Heart right ventricle (tissue), 16 donors: ENCODE measurements around the gene TCP1. TPM values are rescaled to one million over a fixed set of nuclear protein-coding genes. Genes with fewer than 3 reads are reported as not detected.
"Not testable (repeated sequence)": the region's sequence is repeated elsewhere in the genome, so short reads cannot be mapped to it uniquely, and the experiment has no call there.

ENCODE experiments used
- ATAC-seq, 8 donors: fragments of 200-7000 bp; cut with Tn5 transposase; one replicate each; pipeline ENCODE4 v1.9.1; 2020; ENCODE audit warnings: mild to moderate bottlenecking in 8 of 8, moderate library complexity in 8 of 8, moderate number of reproducible peaks in 1 of 8
- DNase-seq, 2 donors: peaks; one replicate each; pipeline ENCODE4 v3.0.0-alpha.2; 2020
- H3K27ac ChIP-seq, 10 donors: fragments of 200-600 bp; sonication (generic) in 2 of 10; one replicate each; pipeline versions ENCODE4 v1.5.0 to v1.8.0; 2020 to 2022; ENCODE audit warnings: mild to moderate bottlenecking in 3 of 10
- H3K27me3 ChIP-seq, 7 donors: fragments of 200-600 bp; one replicate each; pipeline ENCODE4 v1.8.0; 2021 to 2022; ENCODE audit warnings: mild to moderate bottlenecking in 2 of 7
- H3K36me3 ChIP-seq, 9 donors: fragments of 200-600 bp; sonication (generic) in 1 of 9; one replicate each; pipeline versions ENCODE4 v1.5.0 to v1.8.0; 2020 to 2022; ENCODE audit warnings: mild to moderate bottlenecking in 2 of 9
- H3K4me1 ChIP-seq, 9 donors: fragments of 200-600 bp; sonication (generic) in 1 of 9; one replicate each; pipeline versions ENCODE4 v1.5.0 to v1.8.0; 2020 to 2022; ENCODE audit warnings: mild to moderate bottlenecking in 4 of 9
- H3K4me3 ChIP-seq, 10 donors: fragments of 200-600 bp; sonication (generic) in 2 of 10; one replicate each; pipeline versions ENCODE4 v1.5.0 to v1.8.0; 2020 to 2022; ENCODE audit warnings: mild to moderate bottlenecking in 7 of 10, moderate library complexity in 2 of 10
- H3K9me3 ChIP-seq, 11 donors: fragments of 200-600 bp in 10 of 11; sonication (generic) in 2 of 11; one replicate each; pipeline versions ENCODE4 v1.5.0 to v1.8.0; 2013 to 2022; ENCODE audit warnings: mild to moderate bottlenecking in 2 of 11, control low read depth in 1 of 11, moderate library complexity in 1 of 11
- WGBS, 2 donors: extraction: QIAGEN DNeasy Blood & Tissue Kit; methylation state at CpG; one replicate each; pipeline ENCODE4 v1.1.7; 2013; ENCODE audit warnings: inconsistent platforms in 1 of 2; 5-methylcytosine and 5-hydroxymethylcytosine counted together
- intact Hi-C, 10 donors: fragments of 100-400 bp; cut with DNase I; formaldehyde crosslinking; loops; one replicate each; pipeline versions ENCODE4 v1.11.1 to v1.14.2; 2022
- polyA plus RNA-seq, 2 donors: library from polyadenylated mRNA; stranded (reverse); fragments of 200-250 nt; gene quantifications; one replicate each; pipeline ENCODE4 v1.2.3, GENCODE V29; 2013
- total RNA-seq, 10 donors: library from RNA; stranded (reverse); fragmentation: NEBNext Ultra II Directional in 3 of 10; extraction: Animal tissue kit (Norgen Biotek cat#: 25700) in 3 of 10; gene quantifications; one replicate each; pipeline versions ENCODE4 v1.2.1 to v1.2.4, GENCODE V29; 2021 to 2023
- TF ChIP-seq, protein P1 (sequence below), 9 donors: fragments of 200-600 bp; sonication (generic) in 2 of 9; IDR thresholded peaks; one replicate each; pipeline versions ENCODE4 v1.5.0 to v1.8.0; 2021 to 2022; ENCODE audit warnings: antibody characterized with exemption in 9 of 9, mild to moderate bottlenecking in 5 of 9, moderate library complexity in 1 of 9
- donor health status: Arrhythmogenic right ventricular cardiomyopathy.
- donor health status: ischemic (EF 13 %, LVEDD 7.1; RV severe dilation, severe dysfunction).
- donor health status: healthy with polysubstance abuse.
- donor health status: DM: no; HTN: yes; CAD: no.
- donor health status: DM: no; HTN: no; CAD: no.
- donor health status: ischemic (EF 25% LVEDD 6.9; RV normal size, moderate dysfunction).
- donor health status: ischemic (EF 25% LVEDD 5.7; RV mildly dilated, moderate dysfunction).
- donor health status: healthy.
- donor health status: DM: yes; HTN: yes; CAD: no.
- donor health status: Ischemic cardiomyopathy.
- donor health status: ischemic (EF 35%, LVEDD 5.7; RV mildly dilated, moderate dysfunction).
- donor health status: nonischemic (EF 11% LVEDD 7.7; RV severe dilation, severe dysfunction).
- donor health status: DM: yes; HTN: yes; CAD: no.
- donor health status: PGD.
- donor health status: ischemic (EF 29% LVEDD 5.4; RV normal size, mild dysfunction).
- donor health status: nonischemic (EF 23%, LVEDD 6.1; RV moderate dilation, normal function).

TCP1 gene
- total and polyA plus RNA-seq, 12 donors, result 71.7 to 176 (median 139) TPM

GRCh38 chr6:159821122-159821521 lies 31.7 kb upstream of the TCP1 start:
- H3K9me3 ChIP-seq, result no peaks in the 10 kb centered on the region
- TF ChIP-seq, protein P1, sequence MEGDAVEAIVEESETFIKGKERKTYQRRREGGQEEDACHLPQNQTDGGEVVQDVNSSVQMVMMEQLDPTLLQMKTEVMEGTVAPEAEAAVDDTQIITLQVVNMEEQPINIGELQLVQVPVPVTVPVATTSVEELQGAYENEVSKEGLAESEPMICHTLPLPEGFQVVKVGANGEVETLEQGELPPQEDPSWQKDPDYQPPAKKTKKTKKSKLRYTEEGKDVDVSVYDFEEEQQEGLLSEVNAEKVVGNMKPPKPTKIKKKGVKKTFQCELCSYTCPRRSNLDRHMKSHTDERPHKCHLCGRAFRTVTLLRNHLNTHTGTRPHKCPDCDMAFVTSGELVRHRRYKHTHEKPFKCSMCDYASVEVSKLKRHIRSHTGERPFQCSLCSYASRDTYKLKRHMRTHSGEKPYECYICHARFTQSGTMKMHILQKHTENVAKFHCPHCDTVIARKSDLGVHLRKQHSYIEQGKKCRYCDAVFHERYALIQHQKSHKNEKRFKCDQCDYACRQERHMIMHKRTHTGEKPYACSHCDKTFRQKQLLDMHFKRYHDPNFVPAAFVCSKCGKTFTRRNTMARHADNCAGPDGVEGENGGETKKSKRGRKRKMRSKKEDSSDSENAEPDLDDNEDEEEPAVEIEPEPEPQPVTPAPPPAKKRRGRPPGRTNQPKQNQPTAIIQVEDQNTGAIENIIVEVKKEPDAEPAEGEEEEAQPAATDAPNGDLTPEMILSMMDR (IDR thresholded peaks at IDR 0.05), result no peak
- ATAC-seq, result no peak

DNA sequence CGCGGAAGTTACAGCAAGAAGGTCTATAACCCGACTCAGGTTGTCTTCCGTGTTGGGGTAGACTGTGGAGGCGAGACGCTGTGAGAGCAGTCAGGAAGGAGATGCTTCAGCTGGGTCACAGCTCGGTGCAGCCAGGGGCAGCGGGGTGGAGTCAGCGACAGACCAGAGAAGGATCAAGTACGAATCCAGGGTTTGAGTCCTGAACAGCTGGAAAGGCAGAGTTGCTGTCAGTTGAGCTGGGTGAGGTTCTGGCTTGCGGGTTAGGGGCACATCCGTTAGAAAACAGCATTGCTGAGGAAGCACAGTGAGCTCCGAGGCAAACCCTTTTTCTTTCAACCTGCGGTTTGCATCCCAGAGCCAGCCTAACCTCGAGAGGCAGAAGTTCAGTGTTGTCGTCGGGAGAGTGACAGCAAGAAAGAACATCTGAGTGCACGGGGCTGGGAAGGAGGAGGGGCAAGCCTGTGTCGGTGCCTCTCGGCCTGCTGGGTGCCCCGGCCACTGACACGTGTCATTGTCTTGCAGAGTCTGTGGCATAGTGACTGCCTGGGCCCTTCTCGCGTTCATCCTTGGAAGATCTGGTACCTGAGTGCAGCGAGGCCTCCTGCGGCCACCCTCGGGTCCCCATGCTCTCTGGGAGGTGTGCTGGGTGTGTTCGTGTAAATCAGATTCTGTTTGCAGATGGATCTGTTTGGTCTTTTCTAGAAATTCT lies 30.7 kb upstream of the TCP1 start:
- intact Hi-C loops, result no loop called here
- peaks cover 0 to 9% (median 0%) of the 10 kb centered on the region in 9 donors for H3K4me1 ChIP-seq
- DNase-seq (no peak), ATAC-seq (peak in 1 of 8 donors; percentile 22)
- H3K27ac ChIP-seq, result no peak overlapping the region
- H3K27me3 ChIP-seq, result peaks cover 0 to 3% (median 0%) of the 10 kb centered on the region in 7 donors
- peak overlapping the region in 1 of 10 donors; percentile 9 for H3K4me3 ChIP-seq
- 61 to 64% methylated on average over 28 of the region's 28 CpGs for WGBS, 2 donors
- TF ChIP-seq, protein P1 (IDR thresholded peaks at IDR 0.05), result no peak
- H3K9me3 ChIP-seq, result no peaks in the 10 kb centered on the region
- H3K36me3 ChIP-seq, result no peaks in the 10 kb centered on the region

More at GRCh38 chr6:159821122-159821521, 31.7 kb upstream of the TCP1 start:
- no peak for DNase-seq
- peaks cover 0 to 3% (median 0%) of the 10 kb centered on the region in 7 donors for H3K27me3 ChIP-seq
- H3K4me3 ChIP-seq, result no peak overlapping the region
- H3K36me3 ChIP-seq, result no peaks in the 10 kb centered on the region
- WGBS, 2 donors, result 74 to 83% methylated on average over 11 of the region's 11 CpGs
- no peak overlapping the region for H3K27ac ChIP-seq
- H3K4me1 ChIP-seq, result peaks cover 0 to 9% (median 0%) of the 10 kb centered on the region in 9 donors
- intact Hi-C loops, result no loop called here

- no peak overlapping the region for H3K4me3 ChIP-seq
- no peak overlapping the region for H3K27ac ChIP-seq
- H3K36me3 ChIP-seq, result no peaks in the 10 kb centered on the region
- no peak for ATAC-seq
- TF ChIP-seq, protein P1 (IDR thresholded peaks at IDR 0.05), result no peak
- WGBS, 2 donors, result 86 to 88% methylated on average over 16 of the region's 16 CpGs
- no peak for DNase-seq
- no peaks in the 10 kb centered on the region for H3K9me3 ChIP-seq
- H3K4me1 ChIP-seq, result peaks cover 0 to 9% (median 0%) of the 10 kb centered on the region in 9 donors
- intact Hi-C loops, result no loop called here
- peaks cover 0 to 3% (median 0%) of the 10 kb centered on the region in 7 donors for H3K27me3 ChIP-seq
These were observed 29.7 kb upstream of the TCP1 start for GRCh38 chr6:159819098-159819497.

DNA sequence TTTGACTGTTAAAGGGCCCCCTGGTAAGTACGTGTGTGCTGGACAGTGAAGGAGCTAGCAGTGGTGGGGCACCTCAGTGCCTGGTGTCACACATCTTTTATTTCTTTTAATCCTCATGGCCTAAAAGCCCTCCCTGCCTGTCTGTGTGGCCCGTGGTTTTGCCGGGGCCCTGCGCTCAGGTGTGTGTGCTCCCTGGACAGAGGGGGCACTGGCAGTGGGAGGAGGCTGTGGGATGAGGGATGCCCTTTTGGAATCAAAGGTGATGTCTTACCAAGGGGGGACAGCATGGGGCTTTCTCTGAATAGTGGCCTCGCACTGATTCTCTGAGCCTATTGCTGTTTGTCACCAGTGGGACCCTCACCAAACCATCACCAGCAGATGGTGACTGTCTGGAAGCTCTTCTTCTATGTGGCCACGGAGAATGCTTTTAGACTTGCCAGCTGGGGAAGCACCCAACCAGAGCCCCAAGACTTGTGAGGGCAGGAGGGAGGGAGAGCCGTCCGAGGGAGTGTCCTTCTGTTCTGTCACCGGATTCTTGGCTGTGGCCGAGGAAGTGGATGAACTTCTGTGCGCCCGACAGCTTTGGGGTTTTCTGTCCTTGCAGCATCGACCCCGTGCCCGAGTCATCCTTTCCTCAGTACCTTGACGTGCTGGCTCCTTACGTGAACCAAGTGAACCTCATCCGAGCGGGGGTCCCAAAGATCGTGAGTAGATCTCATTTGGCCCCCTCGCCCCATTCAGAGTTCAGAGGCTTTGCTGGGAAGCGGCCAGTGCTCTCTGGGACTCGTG lies 28.7 kb upstream of the TCP1 start:
- no peaks in the 10 kb centered on the region for H3K9me3 ChIP-seq
- no peak for ATAC-seq
- H3K4me1 ChIP-seq, result peaks cover 0 to 9% (median 0%) of the 10 kb centered on the region in 9 donors
- peaks cover 0 to 3% (median 0%) of the 10 kb centered on the region in 7 donors for H3K27me3 ChIP-seq
- intact Hi-C loops, result no loop called here
- WGBS, 2 donors, result 87 to 89% methylated on average over 23 of the region's 23 CpGs
- no peak overlapping the region for H3K27ac ChIP-seq
- no peak overlapping the region for H3K4me3 ChIP-seq
- H3K36me3 ChIP-seq, result no peaks in the 10 kb centered on the region
- TF ChIP-seq, protein P1 (IDR thresholded peaks at IDR 0.05), result no peak
- DNase-seq, result no peak

DNA sequence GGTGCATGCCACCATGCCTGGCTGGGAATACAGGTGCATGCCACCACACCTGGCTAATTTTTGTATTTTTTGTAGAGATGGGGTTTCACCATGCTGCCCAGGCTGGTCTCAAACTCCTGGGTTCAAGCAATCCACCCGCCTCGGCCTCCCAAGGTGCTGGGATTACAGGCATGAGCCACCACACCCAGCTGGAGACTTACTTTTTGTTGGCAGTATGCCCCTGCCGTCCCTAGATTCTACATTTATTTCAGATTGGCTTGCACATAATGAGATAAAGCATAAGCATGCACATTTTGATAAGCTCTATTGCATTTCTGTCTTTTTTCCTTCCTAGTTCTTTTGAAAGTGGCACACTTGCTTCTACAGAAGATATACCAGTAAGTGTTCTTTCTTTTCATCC lies 27.4 kb upstream of the TCP1 start:
- ATAC-seq, H3K4me1 ChIP-seq, H3K36me3 ChIP-seq, H3K4me3 ChIP-seq, H3K27ac ChIP-seq, DNase-seq, H3K27me3 ChIP-seq, intact Hi-C loops, H3K9me3 ChIP-seq: not testable (repeated sequence)
- 78 to 79% methylated on average over 3 of the region's 3 CpGs for WGBS, 2 donors
